HepG2 (cell line): Measurements from ENCODE around the gene SNRPF. TPM values are rescaled to one million over a fixed set of nuclear protein-coding genes. Genes with fewer than 3 reads are reported as not detected.

Experiments
- ARID2 ChIP-seq: sonication (generic); formaldehyde crosslinking; IDR thresholded peaks from 2 replicates; pipeline ENCODE4 v1.8.1; 2022; ENCODE audit warnings: mild to moderate bottlenecking, missing genetic modification reagents, borderline replicate concordance
- ARID5B ChIP-seq: IDR thresholded peaks from 2 replicates; pipeline ENCODE4 v1.4.0; 2020; ENCODE audit warnings: mild to moderate bottlenecking, missing genetic modification reagents
- CEBPG ChIP-seq: IDR thresholded peaks from 2 replicates; pipeline ENCODE4 v1.6.1; 2016
- FOXA1 ChIP-seq, 2 experiments: fragments of 450-650 bp in 1 of 2; sonication (generic) in 1 of 2; formaldehyde crosslinking in 1 of 2; IDR thresholded peaks; 2 replicates each; pipeline versions ENCODE4 v1.4.0 to v1.6.1; 2016 to 2020; ENCODE audit warnings: missing genetic modification reagents in 1 of 2
- MAFG ChIP-seq: sonication (generic); formaldehyde crosslinking; IDR thresholded peaks from 2 replicates; pipeline ENCODE4 v1.5.1; 2020; ENCODE audit warnings: mild to moderate bottlenecking, missing genetic modification reagents
- MED1 ChIP-seq: sonication (generic); formaldehyde crosslinking; IDR thresholded peaks from 2 replicates; pipeline ENCODE4 v1.4.0; 2020; ENCODE audit warnings: missing genetic modification reagents
- MNT ChIP-seq: fragments of 450-650 bp; IDR thresholded peaks from 2 replicates; pipeline ENCODE4 v1.6.1; 2016
- RELA ChIP-seq: sonication (generic); formaldehyde crosslinking; IDR thresholded peaks from 2 replicates; pipeline ENCODE4 v1.4.0; 2020; ENCODE audit warnings: missing genetic modification reagents
- SCMH1 ChIP-seq: sonication (generic); formaldehyde crosslinking; IDR thresholded peaks from 2 replicates; pipeline ENCODE4 v1.9.0; 2021; ENCODE audit warnings: missing genetic modification reagents, mild to moderate bottlenecking, borderline replicate concordance
- SIX1 ChIP-seq: sonication (generic); formaldehyde crosslinking; IDR thresholded peaks from 2 replicates; pipeline ENCODE4 v1.4.0; 2020; ENCODE audit warnings: missing genetic modification reagents, borderline replicate concordance
- SIX4 ChIP-seq: sonication (generic); formaldehyde crosslinking; IDR thresholded peaks from 2 replicates; pipeline ENCODE4 v1.4.0; 2020; ENCODE audit warnings: missing genetic modification reagents
- SKIL ChIP-seq: sonication (generic); formaldehyde crosslinking; IDR thresholded peaks from 2 replicates; pipeline ENCODE4 v1.8.0; 2022; ENCODE audit warnings: missing genetic modification reagents, mild to moderate bottlenecking, moderate library complexity, borderline replicate concordance
- STAG1 ChIP-seq: sonication (generic); formaldehyde crosslinking; IDR thresholded peaks from 2 replicates; pipeline ENCODE4 v1.4.0; 2020; ENCODE audit warnings: missing genetic modification reagents
- TSC22D2 ChIP-seq: sonication (generic); formaldehyde crosslinking; IDR thresholded peaks from 2 replicates; pipeline ENCODE4 v1.5.1; 2020; ENCODE audit warnings: missing genetic modification reagents, mild to moderate bottlenecking, borderline replicate concordance
- ZNF143 ChIP-seq: sonication (generic); formaldehyde crosslinking; IDR thresholded peaks from 2 replicates; pipeline ENCODE4 v1.4.0; 2020; ENCODE audit warnings: missing genetic modification reagents
- ZNF224 ChIP-seq: sonication (generic); formaldehyde crosslinking; IDR thresholded peaks from 2 replicates; pipeline ENCODE4 v1.5.0; 2020; ENCODE audit warnings: mild to moderate bottlenecking, missing genetic modification reagents
- ZNF446 ChIP-seq: sonication (generic); formaldehyde crosslinking; IDR thresholded peaks from 2 replicates; pipeline ENCODE4 v1.5.0; 2020; ENCODE audit warnings: mild to moderate bottlenecking, missing genetic modification reagents
- ZNF563 ChIP-seq: sonication (generic); formaldehyde crosslinking; IDR thresholded peaks from 2 replicates; pipeline ENCODE4 v1.8.0; 2022; ENCODE audit warnings: mild to moderate bottlenecking, moderate library complexity, missing genetic modification reagents
- ZNF580 ChIP-seq: IDR thresholded peaks from 2 replicates; pipeline ENCODE4 v1.6.1; 2016; ENCODE audit warnings: low read depth, borderline replicate concordance
- ZNF776 ChIP-seq: sonication (generic); formaldehyde crosslinking; IDR thresholded peaks from 2 replicates; pipeline ENCODE4 v1.4.0; 2020; ENCODE audit warnings: mild to moderate bottlenecking, missing genetic modification reagents
- ZNF891 ChIP-seq: sonication (generic); formaldehyde crosslinking; IDR thresholded peaks from 2 replicates; pipeline ENCODE4 v1.5.0; 2020; ENCODE audit warnings: mild to moderate bottlenecking, missing genetic modification reagents
- ZSCAN22 ChIP-seq: sonication (generic); formaldehyde crosslinking; IDR thresholded peaks from 2 replicates; pipeline ENCODE4 v1.4.0; 2020; ENCODE audit warnings: mild to moderate bottlenecking, missing genetic modification reagents
- polyA plus RNA-seq, 8 experiments: library from polyadenylated mRNA; depleted of rRNA in 3 of 8; stranded (reverse) in 7 of 8; unstranded in 1 of 8; fragments of >200 nt; fragmentation: Illumina TruSeq in 4 of 8; extraction: Trizol in 4 of 8; gene quantifications; 2 replicates each; pipeline versions ENCODE4 v1.2.1 to v1.2.3, GENCODE V29; 2011 to 2016; ENCODE audit warnings: low read depth in 4 of 8, missing spikeins in 1 of 8, mixed read lengths in 1 of 8; ENCODE audit not compliant: insufficient read depth in 1 of 8
- total RNA-seq, 5 experiments: library from RNA; depleted of rRNA; stranded (reverse); fragments of >200 nt; fragmentation: Illumina TruSeq; extraction: Trizol; gene quantifications; 2 replicates each; pipeline ENCODE4 v1.2.3, GENCODE V29; 2016; ENCODE audit warnings: low read depth in 1 of 5

The SNRPF gene
- total and polyA plus RNA-seq, 2 of the 13 experiments (the other 11 are each of a cell fraction or from before 2014, with no cell fraction given), result 31.7 to 77.2 TPM

- TF ChIP-seq ARID2 (peak; percentile 91; the same call in 1 of the 2 replicates), ARID5B (peak; percentile 66), SIX1 (no peak), MAFG (no peak), ZSCAN22 (CRISPR knock-in tag) (no peak), ZNF563 (CRISPR knock-in tag) (no peak), ZNF143 (CRISPR knock-in tag) (peak; percentile 15; the same call in 1 of the 2 replicates), ZNF891 (CRISPR knock-in tag) (peak; percentile 63; the same call in 1 of the 2 replicates), ZNF776 (no peak), STAG1 (CRISPR knock-in tag) (no peak; the same call in none of the 2 replicates), ZNF580 (CRISPR knock-in tag) (peak; percentile 59; the same call in 1 of the 2 replicates), ZNF446 (CRISPR knock-in tag) (no peak), SCMH1 (CRISPR knock-in tag) (no peak), SKIL (CRISPR knock-in tag) (no peak), ZNF224 (CRISPR knock-in tag) (no peak), FOXA1 (IDR thresholded peaks at IDR 0.05) (no peak), FOXA1 (CRISPR knock-in tag; IDR thresholded peaks at IDR 0.05) (peak; percentile 7; the same call in 1 of the 2 replicates), CEBPG (peak; percentile 51; the same call in 1 of the 2 replicates), SIX4 (CRISPR knock-in tag) (no peak), TSC22D2 (CRISPR knock-in tag) (peak; percentile 85), RELA (CRISPR knock-in tag) (no peak), MED1 (peak; percentile 25; the same call in 1 of the 2 replicates), MNT (no peak)
Observed at GRCh38 chr12:95858451-95859343, at the start of gene SNRPF (continued).
